HEK293 (cell line): Measurements from ENCODE around the gene CCDC51.

Experiments used
- CTCF ChIA-PET: fragments of 350-600 bp; formaldehyde crosslinking; extraction: SDS; loops from one replicate; lab custom pipeline; 2021; ENCODE audit warnings: antibody characterized with exemption; lab: Yijun Ruan, JAX
- POLR2A ChIA-PET: fragments of 300-600 bp; formaldehyde crosslinking; extraction: SDS; loops from one replicate; lab custom pipeline; 2020; ENCODE audit warnings: antibody characterized with exemption, inconsistent platforms; lab: Yijun Ruan, JAX
- H3K27ac ChIP-seq: fragments of 200-500 bp; sonication (Bioruptor generic); 2 replicates; pipeline ENCODE4 v1.5.1; 2014; ENCODE audit warnings: low read depth, low read length, control low read depth, inconsistent platforms; ENCODE audit errors: extremely low read depth
- H3K36me3 ChIP-seq, 2 experiments: fragments of 200-500 bp in 1 of 2; sonication (Bioruptor generic) in 1 of 2; 1 replicate in 1 of 2; 2 replicates in 1 of 2; pipeline ENCODE4 v1.5.1; 2014 to 2017; ENCODE audit warnings: inconsistent platforms in 2 of 2, low read length in 2 of 2; ENCODE audit not compliant: control insufficient read depth in 2 of 2, insufficient read depth in 1 of 2
- H3K4me1 ChIP-seq: fragments of 200-500 bp; sonication (Bioruptor generic); 2 replicates; pipeline ENCODE4 v1.5.1; 2014; ENCODE audit warnings: mild to moderate bottlenecking, low read length, inconsistent platforms; ENCODE audit not compliant: control insufficient read depth, insufficient read depth
- H3K4me3 ChIP-seq: 2 replicates; pipeline ENCODE4 v1.5.1; 2011; ENCODE audit warnings: low read depth, mild to moderate bottlenecking, control low read depth, low read length, moderate library complexity
- H3K9me3 ChIP-seq: fragments of 200-500 bp; sonication (Bioruptor generic); 2 replicates; pipeline ENCODE4 v1.5.1; 2014; ENCODE audit warnings: low read depth, low read length, inconsistent platforms; ENCODE audit not compliant: control insufficient read depth, insufficient read depth
- BCL11A ChIP-seq: fragments of 450-650 bp; formaldehyde crosslinking; IDR thresholded peaks from 2 replicates; pipeline ENCODE4 v1.5.1; 2016; ENCODE audit warnings: low read depth, missing biosample characterization, missing genetic modification characterization
- EGR2 ChIP-seq: fragments of 450-650 bp; formaldehyde crosslinking; IDR thresholded peaks from 2 replicates; pipeline ENCODE4 v1.5.1; 2016; ENCODE audit warnings: low read depth, missing biosample characterization, missing genetic modification characterization
- GLIS1 ChIP-seq: fragments of 450-650 bp; formaldehyde crosslinking; IDR thresholded peaks from 2 replicates; pipeline ENCODE4 v1.5.1; 2016; ENCODE audit warnings: missing biosample characterization, missing genetic modification characterization
- IKZF3 ChIP-seq: fragments of 450-650 bp; IDR thresholded peaks from 2 replicates; pipeline ENCODE4 v1.5.0; 2018; ENCODE audit warnings: missing biosample characterization, mild to moderate bottlenecking, missing genetic modification characterization, moderate library complexity
- KLF1 ChIP-seq: fragments of 450-650 bp; formaldehyde crosslinking; IDR thresholded peaks from 2 replicates; pipeline ENCODE4 v1.5.1; 2016; ENCODE audit warnings: missing biosample characterization, missing genetic modification characterization
- KLF7 ChIP-seq: fragments of 450-650 bp; formaldehyde crosslinking; IDR thresholded peaks from 2 replicates; pipeline ENCODE4 v1.5.1; 2016; ENCODE audit warnings: missing biosample characterization, missing genetic modification characterization, borderline replicate concordance
- RBAK ChIP-seq: fragments of 450-650 bp; formaldehyde crosslinking; IDR thresholded peaks from 2 replicates; pipeline ENCODE4 v1.5.1; 2016; ENCODE audit warnings: missing biosample characterization, missing genetic modification characterization
- SP2 ChIP-seq: fragments of 450-650 bp; formaldehyde crosslinking; IDR thresholded peaks from 2 replicates; pipeline ENCODE4 v1.5.1; 2016; ENCODE audit warnings: missing biosample characterization, missing genetic modification characterization
- SP3 ChIP-seq: fragments of 450-650 bp; formaldehyde crosslinking; IDR thresholded peaks from 2 replicates; pipeline ENCODE4 v1.5.1; 2016; ENCODE audit warnings: missing biosample characterization, missing genetic modification characterization
- SP7 ChIP-seq: fragments of 450-650 bp; formaldehyde crosslinking; IDR thresholded peaks from 2 replicates; pipeline ENCODE4 v1.5.1; 2016; ENCODE audit warnings: missing biosample characterization, missing genetic modification characterization
- ZBTB48 ChIP-seq: fragments of 450-650 bp; formaldehyde crosslinking; IDR thresholded peaks from 2 replicates; pipeline ENCODE4 v1.5.1; 2016; ENCODE audit warnings: missing biosample characterization, missing genetic modification characterization
- ZBTB7A ChIP-seq: fragments of 450-650 bp; formaldehyde crosslinking; IDR thresholded peaks from 2 replicates; pipeline ENCODE4 v1.5.1; 2016; ENCODE audit warnings: low read depth, missing biosample characterization, missing genetic modification characterization
- ZBTB8A ChIP-seq: fragments of 450-650 bp; formaldehyde crosslinking; IDR thresholded peaks from 2 replicates; pipeline ENCODE4 v1.5.1; 2016; ENCODE audit warnings: missing biosample characterization, missing genetic modification characterization
- ZNF16 ChIP-seq: fragments of 450-650 bp; formaldehyde crosslinking; IDR thresholded peaks from 2 replicates; pipeline ENCODE4 v1.5.1; 2016; ENCODE audit warnings: low read depth, missing biosample characterization, missing genetic modification characterization
- ZNF2 ChIP-seq: fragments of 450-650 bp; formaldehyde crosslinking; IDR thresholded peaks from 2 replicates; pipeline ENCODE4 v1.5.1; 2016; ENCODE audit warnings: missing biosample characterization, missing genetic modification characterization
- ZNF341 ChIP-seq: fragments of 450-650 bp; formaldehyde crosslinking; IDR thresholded peaks from 2 replicates; pipeline ENCODE4; 2016; ENCODE audit warnings: low read depth, missing biosample characterization, missing genetic modification characterization
- ZNF366 ChIP-seq: fragments of 450-650 bp; formaldehyde crosslinking; conservative IDR thresholded peaks from 2 replicates; pipeline ENCODE4 v1.5.1; 2016; ENCODE audit warnings: missing biosample characterization, missing genetic modification characterization
- ZNF394 ChIP-seq: fragments of 450-650 bp; formaldehyde crosslinking; IDR thresholded peaks from 2 replicates; pipeline ENCODE4 v1.5.1; 2016; ENCODE audit warnings: missing biosample characterization, missing genetic modification characterization, mild to moderate bottlenecking, moderate library complexity, borderline replicate concordance
- ZNF423 ChIP-seq: fragments of 450-650 bp; formaldehyde crosslinking; IDR thresholded peaks from 2 replicates; pipeline ENCODE4 v1.5.1; 2016; ENCODE audit warnings: missing biosample characterization, missing genetic modification characterization
- ZNF670 ChIP-seq: fragments of 450-650 bp; formaldehyde crosslinking; IDR thresholded peaks from 2 replicates; pipeline ENCODE4 v1.5.1; 2016; ENCODE audit warnings: missing biosample characterization, missing genetic modification characterization, low read depth
- ZNF701 ChIP-seq: fragments of 450-650 bp; formaldehyde crosslinking; IDR thresholded peaks from 2 replicates; pipeline ENCODE4 v1.5.1; 2016; ENCODE audit warnings: missing biosample characterization, missing genetic modification characterization
- ZNF777 ChIP-seq: fragments of 450-650 bp; formaldehyde crosslinking; IDR thresholded peaks from 2 replicates; pipeline ENCODE4 v1.5.1; 2017; ENCODE audit warnings: missing biosample characterization, missing genetic modification characterization, borderline replicate concordance
- ZXDB ChIP-seq: fragments of 450-650 bp; formaldehyde crosslinking; IDR thresholded peaks from 2 replicates; pipeline ENCODE4 v1.5.1; 2016; ENCODE audit warnings: missing biosample characterization, missing genetic modification characterization
- TF ChIP-seq, protein P1 (sequence below): fragments of 450-650 bp; formaldehyde crosslinking; IDR thresholded peaks from 2 replicates; pipeline ENCODE4 v1.5.1; 2016; ENCODE audit warnings: missing biosample characterization, missing genetic modification characterization
- TF ChIP-seq, protein P2 (sequence below): fragments of 450-650 bp; formaldehyde crosslinking; IDR thresholded peaks from 2 replicates; pipeline ENCODE4 v1.5.1; 2016; ENCODE audit warnings: missing biosample characterization, missing genetic modification characterization
- TF ChIP-seq, protein P3 (sequence below): fragments of 450-650 bp; formaldehyde crosslinking; conservative IDR thresholded peaks from 2 replicates; pipeline ENCODE4 v1.5.1; 2016; ENCODE audit warnings: low read depth, missing biosample characterization, missing genetic modification characterization
- TF ChIP-seq, protein P4 (sequence below): fragments of 450-650 bp; formaldehyde crosslinking; IDR thresholded peaks from 2 replicates; pipeline ENCODE4; 2016; ENCODE audit warnings: missing biosample characterization, missing genetic modification characterization

Gene CCDC51

DNA sequence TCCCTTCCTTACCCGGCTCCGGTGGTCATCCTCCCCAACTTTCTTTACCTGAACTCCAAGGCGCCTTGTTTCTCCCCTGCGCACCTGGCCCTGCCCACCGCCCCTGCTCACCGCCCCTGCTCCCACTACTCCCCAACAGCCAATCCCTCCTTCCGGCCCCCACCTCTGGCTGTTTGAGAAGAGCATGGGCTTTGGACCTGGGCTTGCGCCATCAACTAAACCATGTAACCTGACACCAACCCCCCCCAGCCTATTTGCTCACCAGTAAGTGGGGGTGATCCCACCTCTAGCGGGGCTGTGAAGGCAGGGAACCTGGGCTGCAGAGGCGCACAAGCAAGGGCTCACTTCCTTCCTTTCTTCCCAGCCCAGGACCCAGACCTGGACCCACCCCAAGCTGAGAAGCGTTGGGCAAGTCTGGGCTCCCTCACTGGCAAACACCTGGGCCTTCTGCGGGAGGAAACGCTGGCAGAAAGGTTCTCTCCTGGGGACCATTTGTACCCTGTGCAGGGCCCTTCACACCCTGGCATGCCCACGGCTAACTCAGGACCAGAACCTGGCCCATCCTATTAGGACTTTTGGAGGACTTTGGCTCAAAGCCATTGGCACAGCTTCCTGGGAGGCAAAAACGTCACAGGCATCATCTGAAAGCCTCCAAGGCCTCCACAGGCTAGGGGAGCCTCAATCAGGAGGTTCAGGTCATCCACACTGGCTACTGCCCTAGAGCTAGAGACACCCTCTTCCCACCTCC lies 9.8 kb downstream of the CCDC51 start, which contains the start of gene PLXNB1 (continued):
- TF ChIP-seq ZNF394 (tag by site-specific recombination) (peak; percentile 18; the same call in 1 of the 2 replicates), ZNF777 (tag by site-specific recombination) (no peak), ZNF670 (tag by site-specific recombination) (no peak), ZBTB7A (tag by site-specific recombination) (peak; percentile 70), GLIS1 (tag by site-specific recombination) (peak; percentile 79), KLF1 (tag by site-specific recombination) (0 out of 2 replicates have a peak, but pooled peaks have one; percentile 48), ZBTB48 (tag by site-specific recombination) (0 out of 2 replicates have a peak, but pooled peaks have one; percentile 52), ZXDB (tag by site-specific recombination) (peak; percentile 100), ZBTB8A (tag by site-specific recombination) (peak; percentile 82), RBAK (tag by site-specific recombination) (no peak), SP2 (tag by site-specific recombination) (peak; percentile 72), ZNF366 (peak; percentile 83), SP7 (tag by site-specific recombination) (peak; percentile 73), IKZF3 (tag by site-specific recombination) (no peak), BCL11A (tag by site-specific recombination) (peak; percentile 78), ZNF2 (tag by site-specific recombination) (peak; percentile 42; the same call in 1 of the 2 replicates), EGR2 (tag by site-specific recombination) (peak; percentile 85), KLF7 (tag by site-specific recombination) (peak; percentile 51; the same call in 1 of the 2 replicates), ZNF16 (no peak), ZNF701 (tag by site-specific recombination) (no peak), ZNF341 (tag by site-specific recombination) (peak; percentile 99), SP3 (tag by site-specific recombination) (peak; percentile 66)
- TF ChIP-seq, protein P1, sequence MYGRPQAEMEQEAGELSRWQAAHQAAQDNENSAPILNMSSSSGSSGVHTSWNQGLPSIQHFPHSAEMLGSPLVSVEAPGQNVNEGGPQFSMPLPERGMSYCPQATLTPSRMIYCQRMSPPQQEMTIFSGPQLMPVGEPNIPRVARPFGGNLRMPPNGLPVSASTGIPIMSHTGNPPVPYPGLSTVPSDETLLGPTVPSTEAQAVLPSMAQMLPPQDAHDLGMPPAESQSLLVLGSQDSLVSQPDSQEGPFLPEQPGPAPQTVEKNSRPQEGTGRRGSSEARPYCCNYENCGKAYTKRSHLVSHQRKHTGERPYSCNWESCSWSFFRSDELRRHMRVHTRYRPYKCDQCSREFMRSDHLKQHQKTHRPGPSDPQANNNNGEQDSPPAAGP (tag by site-specific recombination): peak; percentile 79
- TF ChIP-seq, protein P2, sequence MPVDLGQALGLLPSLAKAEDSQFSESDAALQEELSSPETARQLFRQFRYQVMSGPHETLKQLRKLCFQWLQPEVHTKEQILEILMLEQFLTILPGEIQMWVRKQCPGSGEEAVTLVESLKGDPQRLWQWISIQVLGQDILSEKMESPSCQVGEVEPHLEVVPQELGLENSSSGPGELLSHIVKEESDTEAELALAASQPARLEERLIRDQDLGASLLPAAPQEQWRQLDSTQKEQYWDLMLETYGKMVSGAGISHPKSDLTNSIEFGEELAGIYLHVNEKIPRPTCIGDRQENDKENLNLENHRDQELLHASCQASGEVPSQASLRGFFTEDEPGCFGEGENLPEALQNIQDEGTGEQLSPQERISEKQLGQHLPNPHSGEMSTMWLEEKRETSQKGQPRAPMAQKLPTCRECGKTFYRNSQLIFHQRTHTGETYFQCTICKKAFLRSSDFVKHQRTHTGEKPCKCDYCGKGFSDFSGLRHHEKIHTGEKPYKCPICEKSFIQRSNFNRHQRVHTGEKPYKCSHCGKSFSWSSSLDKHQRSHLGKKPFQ (tag by site-specific recombination): peak; percentile 72
- TF ChIP-seq, all 188 proteins: peak for 49

DNA sequence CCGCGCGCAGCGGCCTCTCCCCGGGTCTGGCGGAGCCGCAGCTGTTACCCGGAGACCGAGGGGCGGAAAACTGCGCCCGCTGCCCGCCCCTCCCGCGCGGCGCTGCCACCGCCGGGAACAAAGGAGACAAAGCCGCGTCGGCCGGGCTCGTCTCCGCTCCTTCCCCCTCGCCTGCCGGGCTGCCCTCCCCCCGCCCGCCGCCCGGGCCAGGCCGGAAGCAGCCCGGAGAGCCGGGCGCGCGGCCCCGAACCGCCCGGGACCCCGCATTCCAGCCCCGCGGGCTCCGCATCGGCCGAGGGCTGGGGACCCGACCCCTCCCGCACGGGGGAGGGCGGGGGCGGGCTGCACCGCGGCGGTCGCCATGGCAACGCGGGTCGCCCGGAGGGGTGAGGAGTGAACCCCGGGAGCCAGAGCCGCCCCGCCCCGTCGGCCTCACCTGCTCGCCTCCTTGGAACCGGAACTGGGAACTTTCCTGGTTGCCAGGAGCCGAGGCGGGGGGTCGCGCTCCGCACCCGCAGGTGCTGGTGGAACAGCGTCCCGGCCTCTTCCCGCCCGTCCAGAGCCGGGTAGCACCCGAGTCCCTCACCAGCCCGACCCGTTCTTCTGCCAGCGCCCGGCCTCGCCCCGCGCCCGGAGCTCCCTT lies 10.5 kb downstream of the CCDC51 start:
- H3K36me3 ChIP-seq: peaks cover 0 to 35% of the 10 kb centered on the region in 2 experiments; a peak in 1 of 3 replicates
- peak overlapping the region; percentile 66; the same call in 1 of the 2 replicates for H3K27ac ChIP-seq
- peak overlapping the region; percentile 70 for H3K4me3 ChIP-seq
- peaks cover 3% of the 10 kb centered on the region; the same call in 1 of the 2 replicates for H3K4me1 ChIP-seq
- ChIA-PET POLR2A (interaction anchor here (1.0 to 1.2 kb wide), 1 partner anchor 10 kb away, joined by 3 to 6 read pairs; the partner anchor contains the start of genes CCDC51 and TMA7), CTCF (interaction anchor here (0.7 to 2.9 kb wide), 2 partner anchors 10 to 29 kb away, joined by 3 to 9 read pairs; partner anchors contain the start of genes CCDC51 and TMA7)
- H3K9me3 ChIP-seq: no peaks in the 10 kb centered on the region
- TF ChIP-seq ZNF423 (tag by site-specific recombination) (peak; percentile 60; the same call in 1 of the 2 replicates), IKZF3 (tag by site-specific recombination) (peak; percentile 50), GLIS1 (tag by site-specific recombination) (peak; percentile 27; the same call in 1 of the 2 replicates)
- TF ChIP-seq, protein P3, sequence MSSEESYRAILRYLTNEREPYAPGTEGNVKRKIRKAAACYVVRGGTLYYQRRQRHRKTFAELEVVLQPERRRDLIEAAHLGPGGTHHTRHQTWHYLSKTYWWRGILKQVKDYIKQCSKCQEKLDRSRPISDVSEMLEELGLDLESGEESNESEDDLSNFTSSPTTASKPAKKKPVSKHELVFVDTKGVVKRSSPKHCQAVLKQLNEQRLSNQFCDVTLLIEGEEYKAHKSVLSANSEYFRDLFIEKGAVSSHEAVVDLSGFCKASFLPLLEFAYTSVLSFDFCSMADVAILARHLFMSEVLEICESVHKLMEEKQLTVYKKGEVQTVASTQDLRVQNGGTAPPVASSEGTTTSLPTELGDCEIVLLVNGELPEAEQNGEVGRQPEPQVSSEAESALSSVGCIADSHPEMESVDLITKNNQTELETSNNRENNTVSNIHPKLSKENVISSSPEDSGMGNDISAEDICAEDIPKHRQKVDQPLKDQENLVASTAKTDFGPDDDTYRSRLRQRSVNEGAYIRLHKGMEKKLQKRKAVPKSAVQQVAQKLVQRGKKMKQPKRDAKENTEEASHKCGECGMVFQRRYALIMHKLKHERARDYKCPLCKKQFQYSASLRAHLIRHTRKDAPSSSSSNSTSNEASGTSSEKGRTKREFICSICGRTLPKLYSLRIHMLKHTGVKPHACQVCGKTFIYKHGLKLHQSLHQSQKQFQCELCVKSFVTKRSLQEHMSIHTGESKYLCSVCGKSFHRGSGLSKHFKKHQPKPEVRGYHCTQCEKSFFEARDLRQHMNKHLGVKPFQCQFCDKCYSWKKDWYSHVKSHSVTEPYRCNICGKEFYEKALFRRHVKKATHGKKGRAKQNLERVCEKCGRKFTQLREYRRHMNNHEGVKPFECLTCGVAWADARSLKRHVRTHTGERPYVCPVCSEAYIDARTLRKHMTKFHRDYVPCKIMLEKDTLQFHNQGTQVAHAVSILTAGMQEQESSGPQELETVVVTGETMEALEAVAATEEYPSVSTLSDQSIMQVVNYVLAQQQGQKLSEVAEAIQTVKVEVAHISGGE (tag by site-specific recombination): peak; percentile 88
- TF ChIP-seq, protein P4, sequence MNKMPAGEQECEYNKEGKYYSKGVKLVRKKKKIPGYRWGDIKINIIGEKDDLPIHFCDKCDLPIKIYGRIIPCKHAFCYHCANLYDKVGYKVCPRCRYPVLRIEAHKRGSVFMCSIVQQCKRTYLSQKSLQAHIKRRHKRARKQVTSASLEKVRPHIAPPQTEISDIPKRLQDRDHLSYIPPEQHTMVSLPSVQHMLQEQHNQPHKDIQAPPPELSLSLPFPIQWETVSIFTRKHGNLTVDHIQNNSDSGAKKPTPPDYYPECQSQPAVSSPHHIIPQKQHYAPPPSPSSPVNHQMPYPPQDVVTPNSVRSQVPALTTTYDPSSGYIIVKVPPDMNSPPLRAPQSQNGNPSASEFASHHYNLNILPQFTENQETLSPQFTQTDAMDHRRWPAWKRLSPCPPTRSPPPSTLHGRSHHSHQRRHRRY: no peak
